Calu3 (cell line): Measurements from ENCODE around the gene SLC38A8. TPM values are rescaled to one million over a fixed set of nuclear protein-coding genes. Genes with fewer than 3 reads are reported as not detected.

ENCODE experiments used
- BruUV-seq: library from RNA; stranded (reverse); fragments of 400-500 nt; replicated peaks from 2 replicates; lab custom pipeline; 2021; lab: Mats Ljungman, UMichigan
- CTCF ChIA-PET: fragments of 300-600 bp; sonication (Branson Sonifier 250); formaldehyde crosslinking; loops from one replicate; lab custom pipeline; 2022; ENCODE audit warnings: antibody characterized with exemption; lab: Charles Lee
- DNase-seq: peaks from one replicate; pipeline ENCODE4 v3.0.0; 2022
- H3K27ac Mint-ChIP-seq: one replicate; pipeline ENCODE4 v1.8.0; 2022; ENCODE audit warnings: mixed read lengths; ENCODE audit not compliant: unreplicated experiment
- H3K27me3 Mint-ChIP-seq: one replicate; pipeline ENCODE4 v1.8.0; 2022; ENCODE audit warnings: mixed read lengths; ENCODE audit not compliant: unreplicated experiment
- H3K36me3 Mint-ChIP-seq: one replicate; pipeline ENCODE4 v1.8.0; 2022; ENCODE audit warnings: mild to moderate bottlenecking, moderate library complexity, mixed read lengths; ENCODE audit not compliant: insufficient read depth, unreplicated experiment
- H3K4me1 Mint-ChIP-seq: one replicate; pipeline ENCODE4 v1.8.0; 2022; ENCODE audit warnings: mild to moderate bottlenecking, low read depth, mixed read lengths; ENCODE audit not compliant: unreplicated experiment
- H3K4me3 Mint-ChIP-seq: one replicate; pipeline ENCODE4 v1.8.0; 2022; ENCODE audit warnings: mild to moderate bottlenecking, low read depth, moderate library complexity, mixed read lengths; ENCODE audit not compliant: unreplicated experiment
- H3K9me3 Mint-ChIP-seq: one replicate; pipeline ENCODE4 v1.8.0; 2022; ENCODE audit warnings: low read depth, mixed read lengths; ENCODE audit not compliant: unreplicated experiment
- intact Hi-C: fragments of 100-400 bp; cut with micrococcal nuclease; formaldehyde crosslinking; loops from one replicate; pipeline ENCODE4 v1.10.0; 2022; ENCODE audit not compliant: unreplicated experiment
- total RNA-seq: library from RNA; stranded (reverse); gene quantifications from 2 replicates; pipeline ENCODE4 v1.2.3, GENCODE V29; 2022
- TF ChIP-seq, protein P1 (sequence below): fragments of 200-600 bp; IDR thresholded peaks from one replicate; pipeline ENCODE4 v1.8.0; 2022; ENCODE audit warnings: antibody characterized with exemption; ENCODE audit not compliant: unreplicated experiment

The SLC38A8 gene
- total RNA-seq, 1 experiment from 2014 or later = not detected

GRCh38 chr16:84005391-84005790, 37.2 kb downstream of the SLC38A8 start:
- intact Hi-C loops = no loop called here
- no TSS peak for BruUV-seq
- no peak overlapping the region for H3K27ac Mint-ChIP-seq
- TF ChIP-seq, protein P1, sequence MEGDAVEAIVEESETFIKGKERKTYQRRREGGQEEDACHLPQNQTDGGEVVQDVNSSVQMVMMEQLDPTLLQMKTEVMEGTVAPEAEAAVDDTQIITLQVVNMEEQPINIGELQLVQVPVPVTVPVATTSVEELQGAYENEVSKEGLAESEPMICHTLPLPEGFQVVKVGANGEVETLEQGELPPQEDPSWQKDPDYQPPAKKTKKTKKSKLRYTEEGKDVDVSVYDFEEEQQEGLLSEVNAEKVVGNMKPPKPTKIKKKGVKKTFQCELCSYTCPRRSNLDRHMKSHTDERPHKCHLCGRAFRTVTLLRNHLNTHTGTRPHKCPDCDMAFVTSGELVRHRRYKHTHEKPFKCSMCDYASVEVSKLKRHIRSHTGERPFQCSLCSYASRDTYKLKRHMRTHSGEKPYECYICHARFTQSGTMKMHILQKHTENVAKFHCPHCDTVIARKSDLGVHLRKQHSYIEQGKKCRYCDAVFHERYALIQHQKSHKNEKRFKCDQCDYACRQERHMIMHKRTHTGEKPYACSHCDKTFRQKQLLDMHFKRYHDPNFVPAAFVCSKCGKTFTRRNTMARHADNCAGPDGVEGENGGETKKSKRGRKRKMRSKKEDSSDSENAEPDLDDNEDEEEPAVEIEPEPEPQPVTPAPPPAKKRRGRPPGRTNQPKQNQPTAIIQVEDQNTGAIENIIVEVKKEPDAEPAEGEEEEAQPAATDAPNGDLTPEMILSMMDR = no peak
- no peak overlapping the region for H3K4me3 Mint-ChIP-seq
- CTCF ChIA-PET = no interaction called here
- no peaks in the 10 kb centered on the region for H3K36me3 Mint-ChIP-seq
- H3K9me3 Mint-ChIP-seq = no peaks in the 10 kb centered on the region
- H3K4me1 Mint-ChIP-seq = no peaks in the 10 kb centered on the region
- peaks cover 76% of the 10 kb centered on the region for H3K27me3 Mint-ChIP-seq
- DNase-seq = no peak

DNA sequence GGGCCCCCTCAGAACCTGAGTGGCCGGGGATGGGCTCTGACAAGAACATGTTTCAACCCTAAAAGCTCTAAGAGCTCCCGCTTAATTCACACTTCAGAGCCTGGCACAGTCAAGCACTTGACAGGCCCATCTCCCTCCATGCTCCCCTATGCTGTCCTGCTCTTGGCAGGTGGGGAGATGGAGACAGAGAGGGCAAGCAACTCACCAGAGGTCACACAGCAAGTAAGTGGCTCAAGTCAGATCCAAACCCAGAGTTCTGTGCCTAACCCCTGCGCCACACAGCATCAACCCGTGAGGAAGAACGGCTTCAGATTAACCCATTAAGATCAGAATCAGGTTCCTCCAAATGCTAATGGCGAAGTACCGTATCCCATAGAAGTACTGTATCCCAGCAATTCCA, 38.2 kb downstream of the SLC38A8 start:
- intact Hi-C loops = no loop called here
- Mint-ChIP-seq H3K27ac (no peak overlapping the region), H3K4me3 (no peak overlapping the region), H3K27me3 (peaks cover 69% of the 10 kb centered on the region), H3K9me3 (no peaks in the 10 kb centered on the region), H3K36me3 (no peaks in the 10 kb centered on the region), H3K4me1 (no peaks in the 10 kb centered on the region)
- CTCF ChIA-PET = interaction anchor here (0.6 kb wide), 1 partner anchor 20 kb away, joined by 10 read pairs; no protein-coding TSS in a partner anchor
- no peak for DNase-seq
- TF ChIP-seq, protein P1 = no peak
- no TSS peak for BruUV-seq

DNA sequence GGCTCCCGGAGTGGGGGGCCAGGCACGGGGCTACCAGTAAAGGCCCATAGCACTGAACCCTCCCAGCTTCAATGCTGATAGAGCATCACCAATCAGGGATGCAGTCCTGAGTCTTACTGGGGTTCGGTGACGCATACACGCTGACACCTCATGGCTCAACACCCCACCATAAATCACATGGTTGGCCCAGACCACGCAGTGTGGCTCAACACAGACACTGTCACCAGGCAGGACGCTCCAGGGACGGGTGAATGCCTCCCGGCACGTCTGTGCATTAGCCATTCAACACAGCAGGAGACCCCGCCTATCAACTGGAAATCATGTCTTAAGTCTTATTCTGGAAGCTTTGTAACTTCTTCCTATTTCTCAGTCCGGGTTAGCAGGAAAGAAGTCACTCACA, 39.6 kb downstream of the SLC38A8 start:
- Mint-ChIP-seq H3K4me1 (no peaks in the 10 kb centered on the region), H3K9me3 (no peaks in the 10 kb centered on the region), H3K4me3 (no peak overlapping the region), H3K27me3 (peaks cover 58% of the 10 kb centered on the region), H3K27ac (no peak overlapping the region), H3K36me3 (no peaks in the 10 kb centered on the region)
- DNase-seq = no peak
- CTCF ChIA-PET = interaction anchor here (0.9 kb wide), 1 partner anchor 416 kb away, joined by 4 read pairs; no protein-coding TSS in a partner anchor
- BruUV-seq = no TSS peak
- TF ChIP-seq, protein P1 = no peak
- intact Hi-C loops = no loop called here

DNA sequence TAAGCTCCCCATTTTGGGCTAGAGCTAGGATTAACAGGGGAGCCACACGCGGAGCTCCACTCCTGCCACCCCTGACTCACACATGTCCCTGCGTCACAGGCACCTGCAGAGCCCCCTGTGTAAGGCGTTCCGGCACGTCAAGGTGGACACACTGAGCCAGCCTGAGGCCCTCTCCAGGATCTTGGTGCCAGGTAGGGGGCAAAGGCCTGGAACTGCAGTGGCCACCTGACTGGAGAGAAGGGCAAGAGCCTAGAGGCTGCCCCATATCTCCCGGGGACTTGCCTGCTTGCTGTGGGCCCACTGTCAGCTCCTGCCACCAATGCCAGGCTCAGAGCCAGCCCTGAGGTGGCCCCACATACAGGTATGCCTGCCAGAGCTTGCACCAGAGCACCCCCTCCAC, 40.9 kb downstream of the SLC38A8 start:
- H3K27me3 Mint-ChIP-seq = peaks cover 53% of the 10 kb centered on the region
- TF ChIP-seq, protein P1 = no peak
- no peak overlapping the region for H3K27ac Mint-ChIP-seq
- H3K4me1 Mint-ChIP-seq = no peaks in the 10 kb centered on the region
- H3K36me3 Mint-ChIP-seq = no peaks in the 10 kb centered on the region
- DNase-seq = no peak
- BruUV-seq = no TSS peak
- CTCF ChIA-PET = interaction anchor here (0.7 kb wide), 1 partner anchor 12 kb away, joined by 3 read pairs; no protein-coding TSS in a partner anchor
- H3K9me3 Mint-ChIP-seq = no peaks in the 10 kb centered on the region
- no peak overlapping the region for H3K4me3 Mint-ChIP-seq
- intact Hi-C loops = no loop called here
